Measurements from ENCODE around the gene PTPRG. TPM values are rescaled to one million over a fixed set of nuclear protein-coding genes. Genes with fewer than 3 reads are reported as not detected.
A peak's percentile ranks its signal among the peaks of the same experiment; 100 is the strongest.

Gene PTPRG
- total RNA-seq, 1 experiment from 2014 or later = 32.1 TPM

- TF ChIP-seq CTCF (IDR thresholded peaks at IDR 0.05 in 2 of 3, conservative IDR thresholded peaks at IDR 0.05 in 1 of 3; ENCODE audit: borderline replicate concordance in 1 of 3, insufficient read depth in 1 of 3, low read depth in 2 of 3, low read length in 2 of 3) = no peak
- no peak for TF ChIP-seq REST (IDR thresholded peaks at IDR 0.05; ENCODE audit: low read depth)
Observed at GRCh38 chr3:61748288-61748687, 186.9 kb downstream of the PTPRG start (continued).

- ChIA-PET RAD21 (ENCODE audit: low non-redundant PET in 1 of 2, low total read pairs in 2 of 2, uncharacterized antibody in 2 of 2, unreplicated experiment in 2 of 2) (no interaction called here), POLR2A (no interaction called here), CTCF (no interaction called here)
- TSS peak; percentile 23 for BruUV-seq (replicated peaks)
- no peaks in the 10 kb centered on the region for H3K4me1 ChIP-seq (ENCODE audit: control insufficient read depth in 1 of 2, insufficient read depth in 2 of 2, low read length in 2 of 2)
- H2AFZ ChIP-seq (ENCODE audit: low read depth, low read length, poor library complexity, severe bottlenecking) = no peak overlapping the region
- H3K27ac ChIP-seq (ENCODE audit: low read depth, low read length) = no peak overlapping the region
- no peaks in the 10 kb centered on the region for H4K20me1 ChIP-seq (ENCODE audit: insufficient read depth)
- DNase-seq (ENCODE audit: low read depth, low spot score) = no peak
- no peaks in the 10 kb centered on the region for H3K36me3 ChIP-seq (ENCODE audit: control insufficient read depth in 1 of 2, insufficient read depth in 2 of 2, low read length in 2 of 2)
- TF ChIP-seq REST (IDR thresholded peaks at IDR 0.05; ENCODE audit: low read depth) = no peak
- TF ChIP-seq TCF7L2 (IDR thresholded peaks at IDR 0.05; ENCODE audit: borderline replicate concordance, extremely low read depth, insufficient read depth, insufficient read length) = no peak
- no peak for TF ChIP-seq EZH2 (IDR thresholded peaks at IDR 0.05)
- TF ChIP-seq EGR1 (IDR thresholded peaks at IDR 0.05; ENCODE audit: low read depth) = no peak
- H3K9me3 ChIP-seq (ENCODE audit: control insufficient read depth in 1 of 2, insufficient read depth in 1 of 2, low read depth in 1 of 2, low read length in 2 of 2) = no peaks in the 10 kb centered on the region
- ATAC-seq = no peak
- no peak overlapping the region for H3K9ac ChIP-seq (ENCODE audit: low read length)
- H3K79me2 ChIP-seq (ENCODE audit: insufficient read depth, low read length) = 0 out of 2 replicates have a peak, but pooled peaks cover 2% of the 10 kb centered on the region
- H3K9me2 ChIP-seq (ENCODE audit: insufficient read depth) = no peaks in the 10 kb centered on the region
- no peaks in the 10 kb centered on the region for H3K27me3 ChIP-seq (ENCODE audit: insufficient read depth, low read length)
- no peak overlapping the region for H3K4me2 ChIP-seq (ENCODE audit: low read length)
- H3K4me3 ChIP-seq (replicated peaks in 1 of 2; ENCODE audit: low read depth in 1 of 2, low read length in 2 of 2) = no peak overlapping the region
- intact Hi-C loops (cut with micrococcal nuclease) = no loop called here
Observed at GRCh38 chr3:61750766-61751165, 189.4 kb downstream of the PTPRG start.
